Glutamatergic neuron (in vitro differentiated cells): ENCODE measurements around the gene MYEF2. TPM values are rescaled to one million over a fixed set of nuclear protein-coding genes. Genes with fewer than 3 reads are reported as not detected.

ENCODE experiments used
- DNase-seq: peaks from one replicate; pipeline ENCODE4 v3.0.0; 2022
- H3K27ac Mint-ChIP-seq: one replicate; pipeline ENCODE4 v1.8.0; 2020; ENCODE audit warnings: mild to moderate bottlenecking, mixed read lengths, inconsistent platforms; ENCODE audit not compliant: unreplicated experiment
- H3K27me3 Mint-ChIP-seq: one replicate; pipeline ENCODE4 v1.8.0; 2020; ENCODE audit warnings: mild to moderate bottlenecking, moderate library complexity, mixed read lengths, inconsistent platforms; ENCODE audit not compliant: unreplicated experiment
- H3K36me3 Mint-ChIP-seq: one replicate; pipeline ENCODE4 v1.8.0; 2020; ENCODE audit warnings: mild to moderate bottlenecking, mixed read lengths, inconsistent platforms; ENCODE audit not compliant: unreplicated experiment
- H3K4me1 Mint-ChIP-seq: one replicate; pipeline ENCODE4 v1.8.0; 2020; ENCODE audit warnings: mild to moderate bottlenecking, low read depth, mixed read lengths, inconsistent platforms; ENCODE audit not compliant: unreplicated experiment
- H3K4me3 Mint-ChIP-seq: one replicate; pipeline ENCODE4 v1.8.0; 2020; ENCODE audit warnings: mild to moderate bottlenecking, mixed read lengths, inconsistent platforms; ENCODE audit not compliant: unreplicated experiment
- H3K9me3 Mint-ChIP-seq: one replicate; pipeline ENCODE4 v1.8.0; 2020; ENCODE audit warnings: mild to moderate bottlenecking, moderate library complexity, mixed read lengths, inconsistent platforms; ENCODE audit not compliant: unreplicated experiment
- CTCF ChIP-seq: fragments of 200-600 bp; sonication (generic); IDR thresholded peaks from one replicate; pipeline ENCODE4 v1.5.0; 2021; ENCODE audit not compliant: partially characterized antibody, unreplicated experiment
- total RNA-seq: library from RNA; stranded (reverse); fragmentation: NEBNext Ultra II Directional; extraction: Animal tissue kit (Norgen Biotek cat#: 25700); gene quantifications from one replicate; pipeline ENCODE4 v1.2.1, GENCODE V29; 2021; ENCODE audit not compliant: unreplicated experiment

Gene MYEF2
- total RNA-seq, 1 donor from 2014 or later, result 245 TPM

GRCh38 chr15:48143856-48144255 lies 34.2 kb downstream of the MYEF2 start:
- no peak for DNase-seq
- no peaks in the 10 kb centered on the region for H3K9me3 Mint-ChIP-seq
- peaks cover 16% of the 10 kb centered on the region for H3K4me1 Mint-ChIP-seq
- H3K36me3 Mint-ChIP-seq, result no peaks in the 10 kb centered on the region
- H3K27me3 Mint-ChIP-seq, result no peaks in the 10 kb centered on the region
- H3K27ac Mint-ChIP-seq, result no peak overlapping the region
- no peak for TF ChIP-seq CTCF
- H3K4me3 Mint-ChIP-seq, result no peak overlapping the region

- no peaks in the 10 kb centered on the region for H3K27me3 Mint-ChIP-seq
- no peak overlapping the region for H3K4me3 Mint-ChIP-seq
- H3K36me3 Mint-ChIP-seq, result no peaks in the 10 kb centered on the region
- no peak overlapping the region for H3K27ac Mint-ChIP-seq
- no peak for TF ChIP-seq CTCF
- peaks cover 5% of the 10 kb centered on the region for H3K4me1 Mint-ChIP-seq
- H3K9me3 Mint-ChIP-seq, result peaks cover 6% of the 10 kb centered on the region
- no peak for DNase-seq
Measured at GRCh38 chr15:48132874-48133273, 45.2 kb downstream of the MYEF2 start.

- Mint-ChIP-seq H3K27ac (no peak overlapping the region), H3K27me3 (no peaks in the 10 kb centered on the region), H3K36me3 (no peaks in the 10 kb centered on the region), H3K4me1 (no peaks in the 10 kb centered on the region), H3K4me3 (no peak overlapping the region), H3K9me3 (no peaks in the 10 kb centered on the region)
- DNase-seq, result no peak
- TF ChIP-seq CTCF, result no peak
Measured at GRCh38 chr15:48131324-48131723, 46.8 kb downstream of the MYEF2 start.

GRCh38 chr15:48126667-48127355 lies 51.3 kb downstream of the MYEF2 start:
- peaks cover 3% of the 10 kb centered on the region for H3K4me1 Mint-ChIP-seq
- no peaks in the 10 kb centered on the region for H3K36me3 Mint-ChIP-seq
- TF ChIP-seq CTCF, result no peak
- H3K9me3 Mint-ChIP-seq, result no peaks in the 10 kb centered on the region
- no peaks in the 10 kb centered on the region for H3K27me3 Mint-ChIP-seq
- H3K4me3 Mint-ChIP-seq, result no peak overlapping the region
- no peak overlapping the region for H3K27ac Mint-ChIP-seq
- DNase-seq, result no peak

GRCh38 chr15:48121849-48122248 lies 56.2 kb downstream of the MYEF2 start:
- H3K36me3 Mint-ChIP-seq, result no peaks in the 10 kb centered on the region
- no peaks in the 10 kb centered on the region for H3K27me3 Mint-ChIP-seq
- peaks cover 6% of the 10 kb centered on the region for H3K4me1 Mint-ChIP-seq
- H3K9me3 Mint-ChIP-seq, result peaks cover 2% of the 10 kb centered on the region
- H3K4me3 Mint-ChIP-seq, result no peak overlapping the region
- H3K27ac Mint-ChIP-seq, result no peak overlapping the region
- TF ChIP-seq CTCF, result no peak
- no peak for DNase-seq
